ENCODE data around the gene PGGT1B. TPM values are rescaled to one million over a fixed set of nuclear protein-coding genes. Genes with fewer than 3 reads are reported as not detected.
A peak's percentile ranks its signal among the peaks of the same experiment; 100 is the strongest.

PGGT1B gene
- total and polyA plus RNA-seq, 9 of the 15 experiments (the other 6 are each of a cell fraction or from before 2014, with no cell fraction given): 5.3 to 33.7 (median 19.8) TPM

- no peak for TF ChIP-seq ZNF398 (CRISPR knock-in tag; IDR thresholded peaks at IDR 0.05)
Observed at GRCh38 chr5:115298811-115299210, 36.1 kb upstream of the PGGT1B start (continued).

- no peaks in the 10 kb centered on the region for H3K27me3 ChIP-seq (ENCODE audit: control insufficient read depth in 2 of 2, insufficient read depth in 2 of 2, low read length in 2 of 2)
- no peak overlapping the region for H3K27ac ChIP-seq (ENCODE audit: extremely low read depth, low read depth, low read length)
- in situ Hi-C loops (cut with MboI) (no loop called here), intact Hi-C loops (cut with micrococcal nuclease) (no loop called here)
- H3K9ac ChIP-seq (ENCODE audit: insufficient read depth in 1 of 2, low read depth in 2 of 2, low read length in 2 of 2): no peak overlapping the region
- peak overlapping the region; percentile 69 for H2AFZ ChIP-seq (ENCODE audit: low read depth, low read length)
- POLR2A ChIA-PET: interaction anchor here (1.0 to 1.7 kb wide), 2 partner anchors 11 to 20 kb away, joined by 5 to 9 read pairs; no protein-coding TSS in a partner anchor
- peaks cover 15% of the 10 kb centered on the region; the same call in 1 of the 3 replicates for H3K79me2 ChIP-seq (ENCODE audit: control insufficient read depth, insufficient read depth, low read length)
- H3K36me3 ChIP-seq (ENCODE audit: control insufficient read depth, insufficient read depth, low read length): no peaks in the 10 kb centered on the region
- peak overlapping the region; percentile 10 for H3K4me2 ChIP-seq (ENCODE audit: insufficient read depth, low read length)
- no peaks in the 10 kb centered on the region for H4K20me1 ChIP-seq (replicated peaks; ENCODE audit: control insufficient read depth, insufficient read depth, low read length)
- peaks cover 5 to 6% of the 10 kb centered on the region in 2 experiments; a peak in 4 of 5 replicates for H3K4me1 ChIP-seq (replicated peaks in 1 of 2; ENCODE audit: control insufficient read depth in 2 of 2, insufficient read depth in 2 of 2, low read length in 2 of 2)
- FAIRE-seq: no peak
- BruUV-seq (replicated peaks): no TSS peak
- CTCF ChIA-PET (ENCODE audit: low intra/inter-chr PET ratio): no interaction called here
- TF ChIP-seq ARHGAP35 (IDR thresholded peaks at IDR 0.05; ENCODE audit: partially characterized antibody): no peak
- TF ChIP-seq TAF9B (IDR thresholded peaks at IDR 0.05; ENCODE audit: partially characterized antibody): no peak
- TF ChIP-seq RBM14 (IDR thresholded peaks at IDR 0.05; ENCODE audit: borderline replicate concordance, insufficient read depth, low read depth, low read length): no peak
- TF ChIP-seq ZFP36 (IDR thresholded peaks at IDR 0.05; ENCODE audit: low read depth, low read length, partially characterized antibody): no peak
- no peak for TF ChIP-seq KDM1A (IDR thresholded peaks at IDR 0.05)
- no peak for TF ChIP-seq THAP12 (CRISPR knock-in tag; IDR thresholded peaks at IDR 0.05)
- TF ChIP-seq C11orf30 (IDR thresholded peaks at IDR 0.05; ENCODE audit: low read depth): no peak
- no peak overlapping the region for H3K4me3 ChIP-seq
- H3K9me1 ChIP-seq (ENCODE audit: control insufficient read depth, insufficient read depth, low read length): no peaks in the 10 kb centered on the region
- DNase-seq (ENCODE audit: extremely low read depth in 1 of 4, low spot score in 3 of 4): no peak
- peaks cover 10% of the 10 kb centered on the region for H3K9me3 ChIP-seq (replicated peaks; ENCODE audit: control insufficient read depth, insufficient read depth, low read depth, low read length)
- 43% methylated on average over 5 of the region's 5 CpGs for WGBS (ENCODE audit: insufficient coverage, low coverage, missing lambda C conversion rate)
- no peak for ATAC-seq
Observed at GRCh38 chr5:115297031-115297430, 34.4 kb upstream of the PGGT1B start.
